Tibial nerve (tissue), 4 donors: ENCODE measurements around the gene PANX3. TPM values are rescaled to one million over a fixed set of nuclear protein-coding genes. Genes with fewer than 3 reads are reported as not detected.

ENCODE experiments used
- DNase-seq, 2 donors: peaks; one replicate each; pipeline ENCODE4 v3.0.0-alpha.2; 2019; ENCODE audit warnings: low spot score in 2 of 2
- H3K27ac ChIP-seq, 4 donors: fragments of 200-600 bp; sonication (generic) in 3 of 4; one replicate each; pipeline ENCODE4 v1.5.1; 2017 to 2019; ENCODE audit warnings: mild to moderate bottlenecking in 1 of 4
- H3K27me3 ChIP-seq, 2 donors: fragments of 200-600 bp; sonication (generic) in 1 of 2; one replicate each; pipeline versions ENCODE4 v1.5.1 to v1.6.0; 2017 to 2019
- H3K36me3 ChIP-seq, 3 donors: fragments of 200-600 bp; sonication (generic); one replicate each; pipeline ENCODE4 v1.5.1; 2018 to 2019
- H3K4me1 ChIP-seq, 4 donors: fragments of 200-600 bp; sonication (generic) in 3 of 4; one replicate each; pipeline ENCODE4 v1.5.1; 2017 to 2019
- H3K4me3 ChIP-seq, 4 donors: fragments of 200-600 bp; sonication (generic) in 3 of 4; one replicate each; pipeline ENCODE4 v1.5.1; 2017 to 2019; ENCODE audit warnings: mild to moderate bottlenecking in 1 of 4, moderate library complexity in 1 of 4
- H3K9me3 ChIP-seq, 4 donors: fragments of 200-600 bp; sonication (generic) in 3 of 4; one replicate each; pipeline ENCODE4 v1.5.1; 2017 to 2019
- EP300 ChIP-seq, 2 donors: sonication (generic); formaldehyde crosslinking; IDR thresholded peaks; one replicate each; pipeline ENCODE4 v1.6.1; 2017; ENCODE audit warnings: antibody characterized with exemption in 2 of 2, mild to moderate bottlenecking in 1 of 2
- POLR2A ChIP-seq, 2 donors: fragments of 450-650 bp; IDR thresholded peaks; one replicate each; pipeline ENCODE4 v1.6.1; 2017; ENCODE audit warnings: antibody characterized with exemption in 2 of 2, mild to moderate bottlenecking in 2 of 2, moderate library complexity in 2 of 2
- WGBS, 2 donors: methylation state at CpG; one replicate each; pipeline ENCODE4 v1.1.5; 2018; 5-methylcytosine and 5-hydroxymethylcytosine counted together
- total RNA-seq, 4 donors: library from RNA; depleted of rRNA; stranded (reverse); fragments of >200 nt; gene quantifications; one replicate each; pipeline ENCODE4 v1.1.0, GENCODE V29; 2016
- TF ChIP-seq, protein P1 (sequence below), 5 experiments: fragments of 200-600 bp in 3 of 5; fragments of 450-650 bp in 2 of 5; sonication (generic) in 3 of 5; IDR thresholded peaks; one replicate each; pipeline ENCODE4 v1.5.1; 2016 to 2019; ENCODE audit warnings: antibody characterized with exemption in 5 of 5, mild to moderate bottlenecking in 3 of 5, moderate library complexity in 2 of 5

PANX3 gene
- total RNA-seq, 4 donors from 2014 or later: not detected

DNA sequence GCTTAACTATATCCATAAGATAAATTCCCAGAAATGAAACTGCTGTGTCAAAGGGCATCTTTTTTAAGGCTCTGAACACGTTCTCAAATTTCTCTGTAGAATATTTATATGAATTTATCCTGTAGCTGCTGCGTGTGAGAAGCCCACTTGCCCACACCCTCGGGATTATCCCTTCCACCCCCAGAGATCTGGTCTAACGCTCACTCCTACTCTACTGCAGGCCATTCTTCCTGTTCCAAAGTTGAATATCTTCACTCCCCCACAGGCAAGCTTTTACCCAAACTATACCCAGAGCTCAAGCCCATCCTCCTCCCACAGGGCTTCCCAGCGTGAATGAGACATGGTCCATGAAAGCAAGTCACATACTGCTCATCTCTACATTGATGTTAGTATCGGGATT, 37.4 kb downstream of the PANX3 start:
- Histone ChIP-seq H3K27ac (no peak overlapping the region), H3K27me3 (no peaks in the 10 kb centered on the region), H3K36me3 (peaks cover 0 to 53% (median 0%) of the 10 kb centered on the region in 3 donors), H3K4me3 (no peak overlapping the region), H3K4me1 (peaks cover 0 to 6% (median 0%) of the 10 kb centered on the region in 4 donors), H3K9me3 (no peaks in the 10 kb centered on the region)
- 61 to 66% methylated on average over 6 of the region's 6 CpGs for WGBS, 2 donors
- DNase-seq: no peak
- TF ChIP-seq EP300 (IDR thresholded peaks at IDR 0.05) (no peak), POLR2A (IDR thresholded peaks at IDR 0.05) (no peak)
- TF ChIP-seq, protein P1, sequence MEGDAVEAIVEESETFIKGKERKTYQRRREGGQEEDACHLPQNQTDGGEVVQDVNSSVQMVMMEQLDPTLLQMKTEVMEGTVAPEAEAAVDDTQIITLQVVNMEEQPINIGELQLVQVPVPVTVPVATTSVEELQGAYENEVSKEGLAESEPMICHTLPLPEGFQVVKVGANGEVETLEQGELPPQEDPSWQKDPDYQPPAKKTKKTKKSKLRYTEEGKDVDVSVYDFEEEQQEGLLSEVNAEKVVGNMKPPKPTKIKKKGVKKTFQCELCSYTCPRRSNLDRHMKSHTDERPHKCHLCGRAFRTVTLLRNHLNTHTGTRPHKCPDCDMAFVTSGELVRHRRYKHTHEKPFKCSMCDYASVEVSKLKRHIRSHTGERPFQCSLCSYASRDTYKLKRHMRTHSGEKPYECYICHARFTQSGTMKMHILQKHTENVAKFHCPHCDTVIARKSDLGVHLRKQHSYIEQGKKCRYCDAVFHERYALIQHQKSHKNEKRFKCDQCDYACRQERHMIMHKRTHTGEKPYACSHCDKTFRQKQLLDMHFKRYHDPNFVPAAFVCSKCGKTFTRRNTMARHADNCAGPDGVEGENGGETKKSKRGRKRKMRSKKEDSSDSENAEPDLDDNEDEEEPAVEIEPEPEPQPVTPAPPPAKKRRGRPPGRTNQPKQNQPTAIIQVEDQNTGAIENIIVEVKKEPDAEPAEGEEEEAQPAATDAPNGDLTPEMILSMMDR (IDR thresholded peaks at IDR 0.05): no peak

DNA sequence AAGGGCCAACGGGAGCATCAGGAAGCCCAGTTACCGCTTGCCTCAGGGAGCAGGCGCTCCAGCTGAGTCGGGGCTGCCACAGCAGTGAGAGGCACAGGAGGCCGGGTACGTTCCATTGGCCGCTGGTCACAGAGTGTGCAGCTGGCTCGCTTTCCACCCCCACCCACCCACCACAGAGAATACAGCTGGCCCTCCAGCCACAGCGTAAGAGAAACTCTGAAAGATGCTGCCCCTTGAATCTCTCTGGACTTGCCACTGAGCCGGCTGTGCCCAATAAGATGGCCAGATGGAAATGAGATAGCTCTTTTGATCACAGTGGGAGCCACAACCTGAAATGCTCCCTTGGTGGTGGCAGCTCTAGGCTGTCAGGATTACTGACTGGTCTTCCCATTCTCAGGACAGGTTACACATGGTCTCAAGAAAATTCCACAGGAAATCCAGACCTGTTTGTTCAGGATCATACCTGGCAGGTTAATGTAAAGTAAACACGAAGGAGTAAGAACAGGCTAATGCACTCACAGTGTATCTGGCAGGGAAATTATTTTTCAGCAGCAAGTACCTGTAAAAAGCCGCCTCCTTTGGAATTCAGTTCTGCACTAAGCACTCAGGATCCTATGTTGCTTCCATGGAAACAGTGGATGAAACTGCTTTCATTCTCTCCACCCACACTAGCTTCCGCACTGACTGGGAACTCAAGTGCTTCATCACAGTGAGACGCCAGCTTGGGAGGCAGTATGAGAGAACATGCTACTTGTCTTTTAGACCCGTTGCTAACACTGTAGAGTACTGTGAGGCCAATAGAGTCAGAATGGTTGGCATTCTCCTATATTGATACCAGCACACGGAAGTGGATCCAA, 45.8 kb downstream of the PANX3 start:
- 48 to 51% methylated on average over 16 of the region's 16 CpGs for WGBS, 2 donors
- peaks cover 0 to 39% (median 0%) of the 10 kb centered on the region in 3 donors for H3K36me3 ChIP-seq

DNA sequence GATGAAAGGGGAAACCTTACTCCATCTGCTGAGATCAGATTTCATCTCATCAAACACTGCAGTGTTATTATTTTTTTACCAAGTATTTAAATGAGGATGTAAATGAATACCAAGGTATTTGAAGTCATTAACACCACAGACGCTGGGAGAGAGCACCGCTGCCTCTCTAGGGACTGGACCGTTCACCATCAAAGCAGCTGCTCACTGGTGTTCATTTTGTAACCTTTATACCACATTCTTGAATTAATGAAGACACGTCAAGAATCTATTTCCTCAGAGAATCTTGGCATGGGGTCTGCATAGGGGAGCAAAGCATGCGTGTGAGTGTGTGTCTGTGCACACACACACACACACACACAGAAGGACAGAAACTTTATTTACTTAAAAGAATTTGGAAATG, 46.7 kb downstream of the PANX3 start:
- H3K9me3 ChIP-seq: no peaks in the 10 kb centered on the region
- H3K27ac ChIP-seq: no peak overlapping the region
- TF ChIP-seq, protein P1 (IDR thresholded peaks at IDR 0.05): no peak
- TF ChIP-seq EP300 (IDR thresholded peaks at IDR 0.05): no peak
- no peak for TF ChIP-seq POLR2A (IDR thresholded peaks at IDR 0.05)
- H3K36me3 ChIP-seq: peaks cover 0 to 30% (median 0%) of the 10 kb centered on the region in 3 donors
- no peak overlapping the region for H3K4me3 ChIP-seq
- H3K4me1 ChIP-seq: no peaks in the 10 kb centered on the region
- DNase-seq: no peak
- 58 to 71% methylated on average over 5 of the region's 5 CpGs for WGBS, 2 donors
- no peaks in the 10 kb centered on the region for H3K27me3 ChIP-seq

More for the DNA sequence above, 45.8 kb downstream of the PANX3 start:
- no peaks in the 10 kb centered on the region for H3K27me3 ChIP-seq
- TF ChIP-seq POLR2A (IDR thresholded peaks at IDR 0.05) (no peak), EP300 (IDR thresholded peaks at IDR 0.05) (no peak)
- TF ChIP-seq, protein P1 (IDR thresholded peaks at IDR 0.05): no peak
- H3K27ac ChIP-seq: no peak overlapping the region
- H3K9me3 ChIP-seq: no peaks in the 10 kb centered on the region
- DNase-seq: no peak
- H3K4me3 ChIP-seq: no peak overlapping the region
- H3K4me1 ChIP-seq: no peaks in the 10 kb centered on the region

DNA sequence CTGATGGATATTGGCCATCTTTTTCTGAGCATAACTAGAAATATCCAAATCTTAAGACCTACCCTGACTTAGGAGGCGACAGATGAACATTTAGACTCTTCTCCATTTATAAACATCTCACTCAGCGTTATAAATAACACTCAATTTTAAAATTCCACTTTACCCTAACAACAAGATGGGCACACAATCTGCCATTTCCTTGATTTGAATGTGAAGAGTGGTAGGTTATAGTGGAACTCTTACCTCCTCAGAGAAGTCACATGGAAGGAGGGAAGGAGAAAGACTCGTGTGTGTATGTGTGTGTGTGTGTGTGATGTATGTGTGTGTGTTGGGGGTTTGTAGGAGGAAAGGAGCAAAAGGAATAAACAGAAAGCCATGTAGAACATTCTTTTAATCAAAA, 47.3 kb downstream of the PANX3 start:
- WGBS, 2 donors: 78 to 83% methylated on average over 3 of the region's 3 CpGs
- Histone ChIP-seq H3K36me3 (peaks cover 0 to 29% (median 0%) of the 10 kb centered on the region in 3 donors), H3K9me3 (no peaks in the 10 kb centered on the region), H3K4me3 (no peak overlapping the region), H3K27ac (no peak overlapping the region), H3K27me3 (no peaks in the 10 kb centered on the region), H3K4me1 (no peaks in the 10 kb centered on the region)
- TF ChIP-seq EP300 (IDR thresholded peaks at IDR 0.05) (no peak), POLR2A (IDR thresholded peaks at IDR 0.05) (no peak)
- TF ChIP-seq, protein P1 (IDR thresholded peaks at IDR 0.05): no peak
- no peak for DNase-seq

DNA sequence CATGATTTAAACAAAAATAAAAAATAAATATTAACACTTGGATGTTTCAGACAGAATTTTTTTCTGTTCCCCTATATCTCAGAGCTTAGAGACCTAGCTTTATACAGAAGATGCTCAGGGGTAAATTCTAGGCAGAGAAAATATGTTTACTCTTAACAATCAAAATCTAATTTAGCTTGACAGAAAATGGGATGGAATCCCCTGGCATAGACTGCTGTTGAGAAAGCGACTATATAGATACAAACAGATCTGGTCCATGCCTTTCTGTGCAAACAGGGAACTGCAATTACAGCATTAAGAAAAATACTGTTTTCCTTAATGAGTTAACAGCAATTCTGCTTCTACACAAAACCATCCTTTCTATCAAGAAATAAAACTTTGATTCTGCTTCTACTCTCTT, 47.8 kb downstream of the PANX3 start:
- Histone ChIP-seq H3K27me3 (no peaks in the 10 kb centered on the region), H3K9me3 (no peaks in the 10 kb centered on the region), H3K36me3 (peaks cover 0 to 25% (median 0%) of the 10 kb centered on the region in 3 donors), H3K4me3 (no peak overlapping the region), H3K27ac (no peak overlapping the region), H3K4me1 (no peaks in the 10 kb centered on the region)
- DNase-seq: no peak
- TF ChIP-seq POLR2A (IDR thresholded peaks at IDR 0.05): no peak
- 86 to 97% methylated on average over 1 of the region's 1 CpG for WGBS, 2 donors
